Left renal pelvis (tissue), 4 donors: Measurements from ENCODE around the gene MEG3. TPM values are rescaled to one million over a fixed set of nuclear protein-coding genes. Genes with fewer than 3 reads are reported as not detected.

Source experiments
- DNase-seq, 4 donors: peaks; one replicate each; pipeline ENCODE4 v3.0.0-alpha.2; 2013; ENCODE audit warnings: low read depth in 4 of 4, low spot score in 3 of 4
- polyA plus RNA-seq, 4 donors: library from polyadenylated mRNA; unstranded; fragments of 120-200 nt; gene quantifications; one replicate each; pipeline ENCODE4 v1.2.1, GENCODE V29; 2013; ENCODE audit not compliant: insufficient read length in 4 of 4

Gene MEG3
- 100 to 1,000 TPM in 3 of 4 donors, 10 to 100 TPM in 1; 90.4 to 218 (median 152) TPM for polyA plus RNA-seq

DNA sequence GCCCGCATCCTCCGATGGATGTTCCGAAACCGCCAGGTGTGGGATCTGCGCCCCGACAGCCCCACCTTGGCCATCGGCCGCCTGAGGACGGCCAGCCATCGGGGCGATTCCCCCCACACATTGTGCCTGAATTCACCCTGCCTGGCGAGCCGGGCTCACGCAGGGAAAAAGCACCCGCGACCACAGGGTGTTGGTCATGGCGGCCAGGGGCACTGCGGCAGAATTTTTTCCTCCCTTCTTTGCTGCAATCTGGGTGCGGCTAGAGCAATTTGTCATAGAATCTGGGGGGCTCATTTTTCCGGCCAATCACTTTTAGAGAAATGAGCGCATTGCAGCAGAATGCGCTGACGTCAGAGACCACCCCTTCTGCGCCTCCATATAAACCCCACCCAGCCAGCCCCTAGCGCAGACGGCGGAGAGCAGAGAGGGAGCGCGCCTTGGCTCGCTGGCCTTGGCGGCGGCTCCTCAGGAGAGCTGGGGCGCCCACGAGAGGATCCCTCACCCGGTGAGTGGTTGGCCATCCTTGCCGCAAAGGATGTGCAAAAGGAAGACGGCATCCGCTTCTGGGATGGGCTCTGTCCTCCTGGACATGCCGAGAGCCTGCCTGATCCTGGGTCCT, at the start of gene MEG3:
MEG3 (plus strand) TSS at position 406 of the 619 bp plus-strand sequence.
- peak in 3 of 4 donors; percentile 43 to 45 (median 45) for DNase-seq

DNA sequence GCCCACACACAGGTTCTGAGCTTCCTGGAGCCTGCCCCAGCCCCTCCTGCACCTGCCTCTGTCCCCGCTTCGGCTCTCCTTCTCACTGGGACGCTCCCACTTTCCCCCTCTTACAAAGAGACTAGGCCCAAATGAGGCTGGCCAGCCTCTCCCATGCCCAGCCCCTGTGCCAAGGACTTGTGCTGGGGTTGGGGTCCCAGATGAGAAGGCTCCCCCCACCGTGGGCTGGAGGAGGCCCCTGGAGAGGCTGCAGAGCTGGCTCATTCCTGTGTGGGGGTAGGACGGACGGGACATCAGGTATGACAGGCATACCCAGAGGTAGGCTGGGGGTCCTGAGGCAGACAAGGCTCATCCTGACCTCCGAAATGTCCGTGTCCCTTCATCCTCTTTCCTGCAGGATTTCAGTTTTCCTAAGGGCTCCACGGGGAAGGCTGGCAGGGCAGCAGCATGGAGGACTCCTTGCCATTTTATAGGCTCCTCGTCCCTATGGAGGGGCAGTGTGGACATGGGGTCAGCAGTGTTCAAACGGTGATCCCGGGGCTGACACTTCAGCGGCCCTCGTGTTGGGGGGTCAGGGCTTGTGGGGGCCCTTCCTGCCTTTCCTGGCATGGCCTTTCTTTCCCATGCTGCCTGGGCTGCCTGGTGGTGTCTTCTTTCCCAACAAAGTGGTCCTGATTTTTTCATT, 49.1 kb upstream of the MEG3 start:
- DNase-seq = no peak

DNA sequence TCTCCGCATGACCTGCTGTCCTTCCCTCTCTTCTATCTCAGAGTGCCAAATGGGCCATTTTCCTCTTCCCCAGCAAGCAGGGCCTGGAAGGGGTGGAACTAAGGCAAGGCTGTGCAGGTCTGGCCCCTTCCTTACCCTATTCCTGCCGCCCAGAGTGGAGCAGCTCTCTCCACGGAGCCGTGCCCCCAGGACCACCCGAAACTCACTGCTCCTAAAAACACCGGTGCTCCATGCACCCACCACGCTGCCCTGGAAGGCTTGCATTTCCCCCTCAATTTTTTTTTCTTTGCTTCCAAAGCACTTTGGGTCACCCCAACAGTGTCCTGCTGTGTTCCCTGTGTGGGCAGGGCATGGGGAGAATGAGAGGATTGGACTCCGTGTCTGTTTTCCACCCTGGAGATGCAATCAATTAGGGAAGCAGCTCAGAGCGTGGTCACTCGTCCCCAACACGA, 48.5 kb upstream of the MEG3 start:
- no peak for DNase-seq

DNA sequence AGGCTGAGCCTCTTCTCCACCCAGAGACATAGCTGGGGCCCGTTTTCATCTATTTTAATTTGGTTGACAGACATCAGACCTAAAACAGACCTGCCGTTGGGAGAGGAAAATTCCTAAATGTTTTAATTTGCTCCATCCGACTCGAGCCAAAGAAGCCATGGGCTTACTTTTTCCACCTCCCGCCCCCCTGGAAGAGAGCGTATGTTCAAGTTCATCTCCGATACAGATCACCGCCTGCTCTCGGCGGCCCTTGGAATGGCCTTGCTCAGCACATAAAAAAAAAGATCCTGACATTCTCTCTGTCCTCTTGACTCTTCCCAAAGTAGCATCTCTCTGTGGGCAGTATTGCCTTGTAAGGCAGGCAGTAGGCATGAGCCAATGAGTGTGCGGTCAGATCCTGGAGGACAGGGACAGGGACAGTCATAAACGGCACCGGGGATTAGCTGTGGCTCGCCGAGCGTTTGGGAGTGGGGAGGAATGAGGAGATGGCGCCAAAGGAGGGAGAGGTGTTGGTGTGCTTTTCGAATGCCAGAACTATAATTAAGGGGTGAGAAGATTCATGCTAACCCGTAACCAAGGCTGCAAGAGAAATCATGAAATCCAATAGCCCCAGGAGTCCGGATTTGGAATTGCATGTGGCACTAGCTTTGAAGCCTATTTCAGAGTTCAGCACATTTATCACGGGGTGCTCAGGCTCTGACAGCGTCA, 47.9 kb upstream of the MEG3 start:
- no peak for DNase-seq

DNA sequence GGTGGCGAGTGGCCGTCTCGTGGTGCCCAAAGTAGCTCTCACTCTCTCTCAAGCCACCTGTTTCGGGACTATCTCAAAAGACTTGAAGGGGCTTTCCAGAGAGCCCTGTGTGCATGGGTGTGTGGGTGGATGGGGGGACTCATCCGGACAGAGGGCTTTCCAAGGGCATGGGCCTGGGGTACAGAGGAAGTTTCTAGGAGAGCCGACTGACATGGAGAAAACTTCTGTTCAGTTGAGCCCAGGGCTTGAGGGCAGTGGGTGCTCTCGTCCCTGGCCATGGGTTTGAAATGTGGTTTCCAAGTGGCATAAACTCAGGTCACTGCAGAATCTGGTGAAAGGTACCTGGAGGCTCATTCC, 47.4 kb upstream of the MEG3 start:
- DNase-seq = no peak

DNA sequence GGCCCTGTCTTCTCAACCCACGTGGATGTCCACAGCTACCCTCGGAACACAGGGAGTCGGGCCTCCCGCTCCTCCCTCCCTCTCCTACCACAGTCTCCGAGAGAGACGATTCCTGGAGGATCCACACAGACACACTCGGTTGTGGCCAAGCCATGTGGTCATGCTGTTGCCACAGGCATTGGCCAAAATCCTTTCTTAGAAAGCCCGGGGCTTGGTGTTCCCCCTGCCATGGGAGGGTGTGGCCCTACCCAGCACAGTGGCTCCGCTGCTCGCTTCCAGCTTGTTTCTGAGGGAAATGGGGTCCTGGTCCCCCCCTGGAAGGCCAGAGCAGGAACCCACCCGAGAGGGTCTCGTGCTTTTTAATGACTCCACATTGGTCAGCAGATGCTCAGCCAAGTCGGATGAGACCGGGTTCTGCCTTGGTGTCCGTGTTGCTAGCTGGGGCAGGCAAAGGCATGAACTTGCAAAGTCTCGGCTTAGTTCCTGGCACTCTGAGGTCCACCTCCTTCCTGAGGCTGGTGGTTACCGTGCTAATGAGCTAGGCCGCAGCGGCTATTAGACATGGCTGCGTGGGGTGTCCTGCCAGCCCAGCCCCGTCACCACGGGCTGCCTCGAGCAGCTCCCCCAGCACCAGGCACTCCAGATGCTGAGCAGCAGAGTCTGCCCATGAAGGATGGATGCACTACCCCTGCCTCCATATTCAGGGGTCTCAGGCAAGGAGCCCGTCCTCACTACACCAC, 46.8 kb upstream of the MEG3 start:
- DNase-seq = no peak

DNA sequence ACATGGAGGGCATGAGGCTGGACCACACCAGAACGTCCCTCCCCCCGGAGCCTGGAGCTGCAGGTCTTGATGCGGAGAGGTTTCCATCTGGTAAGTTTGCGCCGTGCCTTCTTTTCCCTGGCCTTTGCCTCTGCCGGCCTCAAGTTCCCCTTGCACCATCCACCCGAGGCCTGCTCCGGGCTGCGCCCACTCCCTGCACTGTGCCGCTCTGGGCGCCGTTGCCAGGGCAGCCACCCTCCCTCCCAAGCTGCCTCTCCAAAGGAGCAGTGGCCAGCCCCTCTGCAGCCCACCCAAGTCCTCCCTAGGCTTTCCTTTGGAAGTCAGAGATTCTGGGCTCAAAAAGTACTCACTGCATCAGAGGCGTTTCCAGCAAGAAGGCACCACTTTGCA, 46.2 kb upstream of the MEG3 start:
- DNase-seq = no peak

DNA sequence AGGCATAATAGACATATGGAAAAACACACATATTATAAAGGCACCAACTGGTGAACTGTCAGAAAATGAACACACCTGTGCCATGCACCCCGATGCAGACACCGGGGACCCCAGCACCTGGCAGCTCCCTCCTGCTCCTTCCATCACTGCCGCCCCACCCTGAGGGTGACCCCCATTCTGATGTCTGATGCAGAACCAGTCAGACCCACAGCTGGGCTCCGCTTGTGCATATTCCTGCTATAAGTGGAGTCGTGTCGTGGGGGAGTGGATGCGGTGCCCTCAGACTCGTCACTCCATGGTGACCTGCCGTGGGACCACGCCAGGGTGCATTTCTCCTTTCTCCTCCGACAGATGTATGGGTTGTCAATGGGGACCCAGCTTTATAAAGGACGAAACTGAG, 45.7 kb upstream of the MEG3 start:
- DNase-seq = no peak

DNA sequence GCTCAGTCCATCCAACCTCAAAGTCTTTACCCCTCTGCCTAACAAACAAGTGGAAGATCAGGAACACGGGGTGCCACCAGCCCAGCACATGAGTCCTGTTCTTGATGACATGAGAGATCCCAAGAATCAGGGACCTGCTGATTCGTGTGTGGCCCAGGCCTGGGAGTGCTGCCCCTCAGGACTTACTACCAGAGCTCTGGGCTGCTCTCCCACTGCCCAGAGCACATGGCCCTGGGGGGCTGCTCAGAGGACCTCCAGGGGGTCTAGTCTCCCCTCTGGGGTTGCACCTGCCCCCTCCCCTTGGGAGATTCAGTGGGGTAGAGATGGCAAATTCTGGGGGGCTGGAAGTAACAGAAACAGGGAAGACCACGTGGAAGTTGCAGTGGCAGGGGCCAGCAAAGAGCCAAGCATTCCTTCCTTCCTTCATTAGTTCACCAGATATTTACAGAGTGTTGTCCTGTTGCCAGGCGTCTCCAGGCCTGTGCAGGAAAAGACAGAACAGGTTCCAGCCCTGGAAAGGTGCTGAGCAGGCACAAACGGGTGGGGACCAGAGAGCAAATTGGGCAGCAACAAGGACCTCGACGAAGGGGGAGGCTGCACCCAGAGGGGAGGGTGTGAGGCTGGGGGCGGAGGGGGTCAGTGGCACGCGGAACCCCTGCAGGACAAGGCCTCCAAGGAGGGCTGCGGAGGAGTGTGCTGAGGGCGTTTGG, 45.1 kb upstream of the MEG3 start:
- DNase-seq = no peak

DNA sequence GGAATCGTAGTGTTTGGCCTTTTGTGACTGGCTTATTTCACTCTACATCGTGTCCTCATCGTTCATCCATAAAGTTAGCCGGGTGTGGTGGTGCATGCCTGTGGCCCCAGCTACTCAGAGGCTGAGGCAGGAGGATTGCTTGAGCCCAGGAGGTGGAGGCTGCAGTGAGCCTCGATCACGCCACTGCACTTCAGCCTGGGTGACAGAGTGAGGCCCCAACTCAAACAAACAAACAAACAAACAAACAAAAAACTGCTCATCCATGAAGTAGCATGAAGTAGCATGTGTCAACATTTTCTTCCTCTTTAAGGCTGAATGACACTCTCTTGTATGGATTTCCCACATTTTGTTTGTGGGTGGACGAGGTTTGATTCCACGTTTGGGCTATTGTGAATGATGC, 44.0 kb upstream of the MEG3 start:
- no peak for DNase-seq

DNA sequence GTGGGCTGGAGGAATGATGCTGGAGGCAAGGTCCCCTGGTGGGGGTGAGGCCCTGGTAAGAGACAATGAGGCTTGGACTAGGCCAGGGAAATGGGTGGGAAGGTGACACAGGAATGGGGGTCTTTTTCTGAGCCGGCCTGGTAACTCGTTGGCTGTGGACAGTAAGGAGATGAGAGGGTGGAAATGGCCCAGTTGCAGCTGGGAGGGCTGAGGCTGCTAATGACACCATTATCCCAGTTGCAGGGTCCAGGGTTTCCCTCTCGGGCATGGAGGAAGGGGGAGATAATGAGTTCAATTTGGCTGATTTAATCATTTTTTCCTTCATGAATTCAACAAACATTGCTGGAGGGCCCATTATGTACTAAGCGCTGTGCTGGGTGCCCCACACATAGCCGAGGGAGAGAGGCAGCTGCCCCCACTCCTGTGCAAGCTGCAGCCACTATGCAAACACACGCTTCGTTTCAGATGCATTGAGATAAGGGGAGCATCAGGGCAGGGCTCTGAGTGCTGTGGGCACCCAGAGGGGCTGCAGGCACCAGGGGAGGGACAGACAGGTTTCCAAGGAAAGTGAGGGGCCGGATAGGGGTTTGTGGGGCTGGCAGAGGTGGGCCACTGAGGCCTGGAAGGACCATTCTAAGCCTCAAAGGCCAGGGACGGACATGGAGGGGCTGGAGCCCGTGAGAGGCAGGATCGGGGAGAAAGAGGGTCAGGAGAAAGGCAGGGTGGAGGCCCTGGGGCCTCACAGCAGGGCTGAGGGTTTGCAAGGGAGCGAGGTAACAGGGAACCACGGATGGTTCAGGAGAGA, 43.2 kb upstream of the MEG3 start:
- DNase-seq = no peak

DNA sequence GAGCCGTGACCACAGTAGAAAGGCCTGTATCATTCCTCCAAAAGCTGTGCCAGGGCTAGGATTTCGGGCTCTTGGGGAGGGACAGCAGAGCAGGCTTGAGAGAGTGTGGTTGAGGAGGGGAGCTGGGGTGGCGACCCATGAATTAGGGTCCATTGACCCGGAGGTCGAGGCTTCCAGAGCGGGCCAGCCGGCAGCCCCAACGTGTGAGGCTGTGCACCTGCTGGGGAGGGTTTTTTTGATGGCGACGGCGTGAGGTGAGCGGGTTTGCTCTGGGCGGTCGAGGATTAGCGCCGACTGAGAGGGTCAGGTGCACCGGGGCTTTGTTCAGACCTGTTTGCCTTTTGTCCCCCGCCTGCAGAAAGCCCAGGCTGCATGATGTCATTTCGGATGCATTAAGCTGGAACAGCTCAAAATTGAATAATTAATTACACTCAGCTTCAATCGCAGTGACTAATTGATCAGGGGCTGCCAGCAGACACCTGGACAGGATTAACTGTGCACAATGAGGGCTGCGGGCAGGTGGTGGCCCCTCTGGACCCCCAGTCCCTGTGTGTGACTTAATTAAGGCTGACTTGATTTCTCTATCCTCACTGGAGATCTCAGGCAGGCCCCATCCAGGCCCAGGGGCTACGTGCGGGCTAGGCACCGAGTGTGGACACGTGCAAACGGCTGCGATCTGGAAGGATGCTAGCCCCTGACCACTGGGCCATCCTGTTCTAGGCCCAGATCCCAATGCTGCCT, 42.1 kb upstream of the MEG3 start:
- DNase-seq = no peak

DNA sequence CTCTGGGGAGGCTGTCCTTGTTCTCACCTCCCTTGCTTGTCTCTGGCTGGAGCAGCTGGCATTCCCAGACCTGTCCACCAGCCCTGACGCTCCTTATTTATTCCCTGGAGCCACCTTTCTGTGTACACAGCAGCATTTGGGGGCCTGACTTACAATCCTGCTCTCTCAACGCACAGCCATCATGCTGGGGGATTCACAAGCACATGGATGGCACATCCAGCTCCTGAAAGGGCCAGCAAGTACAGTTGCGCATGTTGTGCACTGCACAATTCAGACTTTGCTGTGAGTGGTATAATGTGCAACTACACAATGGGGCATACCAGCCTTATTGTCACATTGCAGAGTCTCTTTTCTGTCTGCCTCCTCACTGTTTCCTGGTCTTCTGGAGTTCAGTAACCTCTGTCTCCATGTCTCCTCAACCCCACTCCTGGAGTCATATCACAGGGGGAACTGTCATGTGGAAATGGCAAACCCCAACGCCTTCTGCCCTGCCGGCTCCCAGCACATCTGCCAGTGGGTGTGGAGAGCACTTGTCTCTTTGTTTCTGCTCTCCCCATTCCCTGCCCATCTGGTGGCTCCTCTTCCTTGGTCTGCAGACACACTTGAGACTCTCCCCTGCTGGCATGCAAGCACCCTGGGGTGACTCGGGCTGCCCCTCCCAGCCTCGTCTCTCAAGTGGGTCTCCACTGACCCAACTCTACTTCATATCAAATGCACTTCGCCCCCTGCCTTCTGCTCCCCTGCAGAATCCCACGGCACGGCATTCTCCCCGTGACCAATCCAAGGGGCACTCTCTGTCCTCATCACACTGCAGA, 41.2 kb upstream of the MEG3 start:
- no peak for DNase-seq

DNA sequence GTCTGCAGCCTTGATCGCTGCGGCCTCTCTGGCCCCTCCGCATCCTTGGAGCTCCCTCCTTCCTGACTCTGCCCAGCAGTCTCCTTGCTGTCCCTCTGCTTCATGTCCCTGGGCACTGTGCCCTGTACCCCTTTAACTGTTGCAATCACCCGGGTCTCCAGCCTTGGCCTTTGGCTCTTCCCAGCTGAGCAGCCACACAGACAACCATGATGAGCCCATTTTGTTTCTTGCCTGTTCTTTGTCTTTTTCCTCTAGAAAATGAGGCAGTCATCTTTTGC, 40.6 kb upstream of the MEG3 start:
- DNase-seq = no peak

DNA sequence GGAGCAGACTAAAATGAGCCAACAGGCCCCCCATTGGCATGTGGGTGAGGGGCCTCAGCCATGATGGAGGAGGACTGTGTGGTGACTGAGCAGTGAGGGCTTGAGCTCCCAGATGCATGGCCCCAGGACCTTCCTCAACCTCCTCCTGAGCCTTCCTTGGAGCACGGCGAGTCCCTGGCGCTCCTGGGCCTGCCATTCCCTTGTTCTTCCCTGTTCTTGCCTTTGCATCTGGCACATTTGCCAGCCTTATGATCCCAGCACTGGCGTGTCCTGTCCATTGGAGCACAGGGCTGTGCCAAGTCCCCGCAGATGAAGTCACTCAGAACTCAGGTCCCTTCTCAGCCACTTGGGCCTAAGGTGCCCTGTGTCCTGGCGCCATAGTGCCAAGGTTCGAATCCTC, 40.3 kb upstream of the MEG3 start:
- no peak for DNase-seq

DNA sequence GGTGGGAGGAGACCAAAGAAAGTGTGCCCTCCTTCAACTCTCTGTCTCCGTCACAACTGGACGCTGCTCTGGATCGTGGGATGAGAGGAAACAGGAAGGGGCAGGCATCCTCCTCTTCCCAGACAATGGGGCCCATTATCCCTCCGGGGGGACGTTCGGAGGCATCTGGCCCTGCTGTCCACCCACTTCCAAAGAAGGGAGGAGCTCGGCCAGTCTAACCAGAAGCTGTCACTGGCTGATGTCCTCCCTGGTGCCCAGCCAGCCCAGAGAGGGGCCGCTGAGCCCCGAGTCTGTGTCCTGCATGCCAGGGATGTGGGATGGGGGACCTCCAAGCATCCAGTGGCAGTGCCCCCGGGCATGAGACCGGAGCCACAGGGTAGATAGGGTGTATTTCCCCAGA, 39.8 kb upstream of the MEG3 start:
- no peak for DNase-seq

DNA sequence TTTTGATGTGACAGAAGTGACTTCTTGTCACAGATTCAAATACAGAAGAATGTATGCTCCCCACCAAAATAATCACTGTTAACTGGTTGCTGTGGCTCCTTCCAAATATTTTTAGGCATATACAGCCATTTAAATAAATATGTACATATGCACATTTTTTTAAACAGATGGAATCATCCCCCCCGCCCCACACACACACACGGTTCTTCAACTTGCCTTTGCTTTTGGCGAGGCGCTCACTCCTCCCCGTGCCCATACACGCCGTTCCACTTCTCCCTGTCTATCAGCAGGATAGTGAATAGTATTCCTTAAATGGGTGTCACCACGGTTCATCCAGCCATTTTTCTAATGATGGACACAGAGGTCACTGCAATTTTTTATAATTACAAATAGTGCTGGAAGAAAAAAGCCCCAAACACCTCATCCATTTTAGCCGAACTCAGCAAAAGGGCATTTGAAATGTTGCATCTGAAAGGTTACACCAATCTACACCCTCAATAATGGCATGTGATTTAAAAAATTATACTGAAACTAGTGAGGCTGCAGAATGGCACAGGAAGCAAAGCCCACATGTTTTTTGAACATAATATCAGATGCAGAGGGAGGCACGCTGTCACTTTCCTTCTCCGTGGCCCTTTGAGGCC, 39.2 kb upstream of the MEG3 start:
- DNase-seq = no peak

DNA sequence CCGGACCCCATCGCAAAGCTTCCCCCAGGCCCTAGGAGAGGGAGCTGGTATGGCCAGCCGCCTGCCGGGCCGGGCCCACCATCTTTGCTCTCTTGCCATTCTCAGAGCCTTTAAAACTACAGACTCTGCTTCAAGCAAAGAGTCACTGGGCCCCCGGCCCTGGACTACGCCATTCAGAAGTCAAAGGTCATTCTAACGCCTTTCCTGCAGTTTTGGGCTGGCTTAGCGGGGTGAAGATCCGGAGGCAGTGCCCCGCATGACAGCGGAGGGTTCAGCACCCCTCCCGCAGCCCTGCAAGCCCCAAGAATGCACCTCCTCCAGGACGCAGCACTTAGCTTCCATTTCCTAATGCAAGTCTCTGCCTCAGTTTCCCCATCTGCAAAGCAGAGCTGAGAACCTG, 38.3 kb upstream of the MEG3 start:
- no peak for DNase-seq
